A549 (cell line): ENCODE data around the gene SLC35C1. TPM values are rescaled to one million over a fixed set of nuclear protein-coding genes. Genes with fewer than 3 reads are reported as not detected.

Experiments
- ATAC-seq, 2 experiments: fragments of 200-7000 bp in 1 of 2; fragments of >200 bp in 1 of 2; cut with Nextera tagmentation in 1 of 2; cut with Tn5 transposase in 1 of 2; 3 replicates each; pipeline versions ENCODE4 v1.8.0 to v1.9.1; 2018 to 2020; ENCODE audit warnings: mild to moderate bottlenecking in 1 of 2, moderate library complexity in 1 of 2
- CTCF ChIA-PET: fragments of 300-600 bp; sonication (Branson Sonifier 250); formaldehyde crosslinking; extraction: SDS; loops from one replicate; lab custom pipeline; 2021; ENCODE audit warnings: antibody characterized with exemption, inconsistent platforms; lab: Yijun Ruan, JAX
- POLR2A ChIA-PET: fragments of 350-600 bp; formaldehyde crosslinking; extraction: SDS; loops from one replicate; lab custom pipeline; 2021; ENCODE audit warnings: antibody characterized with exemption, inconsistent platforms; lab: Yijun Ruan, JAX
- DNase-seq, 2 experiments: peaks; one replicate each; pipeline versions ENCODE4 v3.0.0 to v3.0.0-alpha.2; 2011 to 2016; ENCODE audit warnings: low read depth in 1 of 2, low spot score in 1 of 2
- FAIRE-seq: peaks from 2 replicates; lab custom pipeline; 2011; peaks lifted over from hg19 to GRCh38; lab: Jason Lieb, UNC
- H3K27ac ChIP-seq, 2 experiments: fragments of >200 bp; sonication (Bioruptor Twin); formaldehyde crosslinking; 3 replicates each; pipeline ENCODE4 v1.5.1; 2016 to 2017
- H3K4me1 ChIP-seq: fragments of >200 bp; sonication (Bioruptor Twin); formaldehyde crosslinking; 3 replicates; pipeline ENCODE4 v1.6.1; 2016
- H3K4me2 ChIP-seq: fragments of >200 bp; sonication (Bioruptor Twin); formaldehyde crosslinking; 3 replicates; pipeline ENCODE4 v1.6.1; 2016
- H3K4me3 ChIP-seq: fragments of >200 bp; sonication (Bioruptor Twin); formaldehyde crosslinking; 3 replicates; pipeline ENCODE4 v1.5.1; 2016
- H3K9me3 ChIP-seq: fragments of >200 bp; sonication (Bioruptor Twin); formaldehyde crosslinking; 3 replicates; pipeline ENCODE4 v1.6.1; 2016
- BHLHE40 ChIP-seq: IDR thresholded peaks from 2 replicates; pipeline ENCODE4 v1.6.1; 2012; ENCODE audit warnings: low read depth, low read length, inconsistent platforms
- CEBPB ChIP-seq, 2 experiments: fragments of >200 bp in 1 of 2; sonication (Bioruptor Twin) in 1 of 2; formaldehyde crosslinking in 1 of 2; IDR thresholded peaks; 2 replicates each; pipeline ENCODE4 v1.6.1; 2012 to 2016
- CTCF ChIP-seq: fragments of >200 bp; sonication (Bioruptor Twin); formaldehyde crosslinking; IDR thresholded peaks from 3 replicates; pipeline ENCODE4 v1.5.1; 2016
- EHMT2 ChIP-seq: fragments of 200-600 bp; sonication (generic); IDR thresholded peaks from 2 replicates; pipeline ENCODE4 v1.6.1; 2016; ENCODE audit warnings: antibody characterized with exemption, low read depth, mild to moderate bottlenecking, moderate library complexity
- ELK1 ChIP-seq: fragments of 150-350 bp; IDR thresholded peaks from 2 replicates; pipeline ENCODE4 v1.6.1; 2014; ENCODE audit warnings: low read depth, mild to moderate bottlenecking, low read length
- ESRRA ChIP-seq: fragments of 150-350 bp; IDR thresholded peaks from 2 replicates; pipeline ENCODE4 v1.6.1; 2014; ENCODE audit warnings: mild to moderate bottlenecking, low read length, borderline replicate concordance
- GATA3 ChIP-seq: IDR thresholded peaks from 2 replicates; pipeline ENCODE4 v1.6.1; 2012; ENCODE audit warnings: borderline replicate concordance
- HEYL ChIP-seq: fragments of 250-450 bp; sonication (Bioruptor Pico); IDR thresholded peaks from 2 replicates; pipeline ENCODE4 v1.8.0; 2021; ENCODE audit warnings: mild to moderate bottlenecking, moderate library complexity
- HOXB13 ChIP-seq: fragments of 250-450 bp; sonication (Bioruptor Pico); IDR thresholded peaks from 2 replicates; pipeline ENCODE4 v1.5.0; 2020; ENCODE audit warnings: low read depth, mild to moderate bottlenecking, moderate library complexity
- KDM1A ChIP-seq: fragments of 200-600 bp; sonication (generic); IDR thresholded peaks from 2 replicates; pipeline ENCODE4 v1.6.1; 2016; ENCODE audit warnings: low read depth, mild to moderate bottlenecking
- KDM5A ChIP-seq: fragments of 200-600 bp; sonication (generic); IDR thresholded peaks from 2 replicates; pipeline ENCODE4 v1.6.1; 2016; ENCODE audit warnings: antibody characterized with exemption, mild to moderate bottlenecking
- MAFK ChIP-seq: fragments of 450-650 bp; IDR thresholded peaks from 2 replicates; pipeline ENCODE4 v1.6.1; 2014; ENCODE audit not compliant: partially characterized antibody
- MAX ChIP-seq: IDR thresholded peaks from 2 replicates; pipeline ENCODE4 v1.6.1; 2012
- MYC ChIP-seq: IDR thresholded peaks from 2 replicates; pipeline ENCODE4 v1.6.1; 2012; ENCODE audit warnings: mild to moderate bottlenecking, inconsistent platforms, low read length, improper control_type of control experiment, borderline replicate concordance
- NPAS2 ChIP-seq: fragments of 250-450 bp; sonication (Bioruptor Pico); IDR thresholded peaks from 2 replicates; pipeline ENCODE4 v1.8.0; 2022; ENCODE audit warnings: mild to moderate bottlenecking, moderate library complexity, borderline replicate concordance
- NR3C1 ChIP-seq: fragments of >200 bp; sonication (Bioruptor Twin); formaldehyde crosslinking; IDR thresholded peaks from 3 replicates; pipeline ENCODE4 v1.6.1; 2017
- PBX3 ChIP-seq: IDR thresholded peaks from 2 replicates; pipeline ENCODE4 v1.6.1; 2012
- POLR2A ChIP-seq: IDR thresholded peaks from 2 replicates; pipeline ENCODE4 v1.6.1; 2012; ENCODE audit warnings: mild to moderate bottlenecking, low read length
- POLR2AphosphoS2 ChIP-seq: conservative IDR thresholded peaks from 2 replicates; pipeline ENCODE4 v1.6.1; 2012; ENCODE audit warnings: low read length, improper control_type of control experiment, inconsistent platforms
- RAD21 ChIP-seq, 2 experiments: fragments of >200 bp in 1 of 2; sonication (Bioruptor Twin) in 1 of 2; formaldehyde crosslinking in 1 of 2; IDR thresholded peaks in 1 of 2; conservative IDR thresholded peaks in 1 of 2; 2 replicates in 1 of 2; 3 replicates in 1 of 2; pipeline ENCODE4 v1.6.1; 2012 to 2018; ENCODE audit warnings: inconsistent platforms in 1 of 2
- RARB ChIP-seq: fragments of 250-450 bp; sonication (Bioruptor Pico); IDR thresholded peaks from 2 replicates; pipeline ENCODE4 v1.8.0; 2021; ENCODE audit warnings: mild to moderate bottlenecking, moderate library complexity
- SMC3 ChIP-seq: fragments of >200 bp; sonication (Bioruptor Twin); formaldehyde crosslinking; IDR thresholded peaks from 3 replicates; pipeline ENCODE4 v1.6.1; 2018; ENCODE audit warnings: inconsistent platforms
- ZNF302 ChIP-seq: fragments of 250-450 bp; sonication (Bioruptor Pico); IDR thresholded peaks from 2 replicates; pipeline ENCODE4 v1.9.0; 2021; ENCODE audit warnings: inconsistent platforms, mild to moderate bottlenecking, moderate library complexity
- ZSCAN20 ChIP-seq: fragments of 250-450 bp; sonication (Bioruptor Pico); IDR thresholded peaks from 2 replicates; pipeline ENCODE4 v1.8.0; 2022; ENCODE audit warnings: mild to moderate bottlenecking, moderate library complexity
- WGBS: methylation state at CpG from one replicate; pipeline ENCODE4 v1.1.6; 2017; ENCODE audit errors: missing lambda C conversion rate; 5-methylcytosine and 5-hydroxymethylcytosine counted together
- polyA plus RNA-seq, 4 experiments: library from polyadenylated mRNA; depleted of rRNA in 3 of 4; stranded (reverse); fragments of >200 nt; fragmentation: RNase III in 1 of 4; extraction: RNeasy Plus Mini Kit Qiagen cat#74134 plus additional on column Dnase treatment in 1 of 4; gene quantifications; 2 replicates in 3 of 4; 3 replicates in 1 of 4; pipeline ENCODE4 v1.2.3, GENCODE V29; 2011 to 2017
- TF ChIP-seq, protein P1 (sequence below): fragments of 250-450 bp; sonication (Bioruptor Pico); IDR thresholded peaks from 2 replicates; pipeline ENCODE4 v1.5.0; 2020; ENCODE audit warnings: low read depth, mild to moderate bottlenecking, moderate library complexity

Gene SLC35C1
- polyA plus RNA-seq, 2 of the 4 experiments (the other 2 are of a cell fraction), result 3.3 to 14.0 TPM

DNA sequence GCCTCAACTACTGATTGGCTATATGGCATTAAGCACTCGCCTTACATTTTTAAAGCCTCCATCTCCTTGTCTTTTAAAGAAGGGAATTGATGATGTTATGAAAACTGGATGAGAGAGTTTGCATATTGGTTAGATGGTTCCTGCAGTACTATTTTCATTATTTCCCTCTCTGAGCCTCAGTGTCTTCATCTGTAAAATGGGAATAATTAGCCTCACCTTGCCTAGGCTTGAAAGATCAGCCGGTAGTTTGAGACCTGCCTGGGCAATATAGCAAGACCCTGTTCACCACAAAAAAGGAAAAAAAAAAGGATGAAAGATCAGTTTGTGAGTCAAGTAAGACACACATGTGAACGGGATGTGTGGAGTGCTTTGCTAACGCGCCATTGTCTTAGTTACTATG is 35.0 kb upstream of the SLC35C1 start:
- H3K27ac ChIP-seq, result no peak overlapping the region
- no peak overlapping the region for H3K4me3 ChIP-seq
- POLR2A ChIA-PET, result no interaction called here
- CTCF ChIA-PET, result interaction anchor here (1.0 to 7.5 kb wide), 9 partner anchors 12 to 464 kb away, joined by 3 to 114 read pairs (median 13); no protein-coding TSS in a partner anchor
- no peak for DNase-seq
- no peak for ATAC-seq
- WGBS, result 54% methylated on average over 5 of the region's 5 CpGs
- FAIRE-seq, result no peak
- H3K9me3 ChIP-seq, result no peaks in the 10 kb centered on the region
- H3K4me2 ChIP-seq, result no peak overlapping the region
- TF ChIP-seq ESRRA (no peak), POLR2A (no peak), NR3C1 (no peak), KDM1A (no peak), NPAS2 (CRISPR knock-in tag) (no peak), ELK1 (no peak), MAX (no peak), GATA3 (no peak), SMC3 (no peak), MYC (no peak), KDM5A (no peak), CEBPB (IDR thresholded peaks at IDR 0.05) (no peak), POLR2AphosphoS2 (no peak), MAFK (no peak), HOXB13 (CRISPR knock-in tag) (no peak), RARB (CRISPR knock-in tag) (no peak)
- H3K4me1 ChIP-seq, result no peaks in the 10 kb centered on the region

GRCh38 chr11:45771193-45771565 is 33.8 kb upstream of the SLC35C1 start:
- no peaks in the 10 kb centered on the region for H3K4me1 ChIP-seq
- ChIA-PET CTCF (interaction anchor here (0.6 to 7.5 kb wide), 97 partner anchors 9 to 996 kb away, joined by 3 to 114 read pairs (median 4); partner anchors contain the start of gene SLC35C1), POLR2A (interaction anchor here (1.9 kb wide), 1 partner anchor 400 kb away, joined by 7 read pairs; no protein-coding TSS in a partner anchor)
- ATAC-seq (peak; percentile 64 to 82), DNase-seq (peak; percentile 38 to 66)
- peak overlapping the region in 1 of 2 experiments; percentile 36; a peak in 1 of 6 replicates for H3K27ac ChIP-seq
- H3K9me3 ChIP-seq, result no peaks in the 10 kb centered on the region
- peak overlapping the region; percentile 52 for H3K4me3 ChIP-seq
- peak overlapping the region; percentile 98 for H3K4me2 ChIP-seq
- 0 out of 2 replicates have a peak, but pooled peaks have one; percentile 22 for TF ChIP-seq NPAS2 (CRISPR knock-in tag)
- TF ChIP-seq, protein P1, sequence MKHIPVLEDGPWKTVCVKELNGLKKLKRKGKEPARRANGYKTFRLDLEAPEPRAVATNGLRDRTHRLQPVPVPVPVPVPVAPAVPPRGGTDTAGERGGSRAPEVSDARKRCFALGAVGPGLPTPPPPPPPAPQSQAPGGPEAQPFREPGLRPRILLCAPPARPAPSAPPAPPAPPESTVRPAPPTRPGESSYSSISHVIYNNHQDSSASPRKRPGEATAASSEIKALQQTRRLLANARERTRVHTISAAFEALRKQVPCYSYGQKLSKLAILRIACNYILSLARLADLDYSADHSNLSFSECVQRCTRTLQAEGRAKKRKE, result no peak
- no peak for TF ChIP-seq ZSCAN20 (CRISPR knock-in tag)
- peak; percentile 57 for TF ChIP-seq SMC3
- no peak for TF ChIP-seq KDM5A
- TF ChIP-seq PBX3, result no peak
- no peak for TF ChIP-seq EHMT2
- 0 out of 2 replicates have a peak, but pooled peaks have one; percentile 17 for TF ChIP-seq BHLHE40
- TF ChIP-seq HEYL (CRISPR knock-in tag), result no peak
- no peak for TF ChIP-seq ZNF302 (CRISPR knock-in tag)
- TF ChIP-seq RAD21 (conservative IDR thresholded peaks at IDR 0.05 in 1 of 2, IDR thresholded peaks at IDR 0.05 in 1 of 2), result peak; percentile 13 to 48; a peak in 3 of 5 replicates
- peak; percentile 54 for TF ChIP-seq CTCF
- no peak for TF ChIP-seq POLR2AphosphoS2
- TF ChIP-seq, all 56 proteins: peak for 5
- 6% methylated on average over 18 of the region's 18 CpGs for WGBS
- FAIRE-seq, result no peak
